ENCODE results near the gene MEMO1.

Gene MEMO1

DNA sequence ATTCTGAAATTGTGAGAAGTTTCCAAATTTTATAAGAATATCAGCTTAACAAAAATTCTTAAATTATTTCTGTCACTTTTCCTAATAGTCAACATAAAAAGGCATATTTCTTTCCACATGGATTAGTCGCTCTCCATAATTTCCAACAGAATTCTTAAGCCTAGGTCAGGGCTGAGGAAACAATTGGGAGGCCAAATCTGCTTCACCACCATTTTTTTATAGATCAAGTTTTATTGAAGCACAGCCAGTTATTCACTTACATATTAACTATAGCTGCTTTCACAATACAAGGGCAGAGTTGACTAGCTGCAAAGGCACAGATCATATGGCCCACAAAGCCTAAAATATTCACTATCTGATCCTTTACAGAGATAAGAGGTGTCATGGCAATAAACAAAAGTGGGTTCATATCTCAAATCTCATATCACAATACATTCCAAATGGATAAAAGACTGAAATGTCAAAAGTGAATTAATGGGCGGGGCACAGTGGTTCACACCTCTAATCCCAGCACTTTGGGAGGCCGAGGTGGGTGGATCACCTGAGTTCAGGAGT is 18.7 kb downstream of the MEMO1 start:
- no peak for DNase-seq (ENCODE audit: extremely low read depth, low read depth)
- TF ChIP-seq, protein P1, sequence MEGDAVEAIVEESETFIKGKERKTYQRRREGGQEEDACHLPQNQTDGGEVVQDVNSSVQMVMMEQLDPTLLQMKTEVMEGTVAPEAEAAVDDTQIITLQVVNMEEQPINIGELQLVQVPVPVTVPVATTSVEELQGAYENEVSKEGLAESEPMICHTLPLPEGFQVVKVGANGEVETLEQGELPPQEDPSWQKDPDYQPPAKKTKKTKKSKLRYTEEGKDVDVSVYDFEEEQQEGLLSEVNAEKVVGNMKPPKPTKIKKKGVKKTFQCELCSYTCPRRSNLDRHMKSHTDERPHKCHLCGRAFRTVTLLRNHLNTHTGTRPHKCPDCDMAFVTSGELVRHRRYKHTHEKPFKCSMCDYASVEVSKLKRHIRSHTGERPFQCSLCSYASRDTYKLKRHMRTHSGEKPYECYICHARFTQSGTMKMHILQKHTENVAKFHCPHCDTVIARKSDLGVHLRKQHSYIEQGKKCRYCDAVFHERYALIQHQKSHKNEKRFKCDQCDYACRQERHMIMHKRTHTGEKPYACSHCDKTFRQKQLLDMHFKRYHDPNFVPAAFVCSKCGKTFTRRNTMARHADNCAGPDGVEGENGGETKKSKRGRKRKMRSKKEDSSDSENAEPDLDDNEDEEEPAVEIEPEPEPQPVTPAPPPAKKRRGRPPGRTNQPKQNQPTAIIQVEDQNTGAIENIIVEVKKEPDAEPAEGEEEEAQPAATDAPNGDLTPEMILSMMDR (IDR thresholded peaks at IDR 0.05; ENCODE audit: low read depth, low read length), result no peak

DNA sequence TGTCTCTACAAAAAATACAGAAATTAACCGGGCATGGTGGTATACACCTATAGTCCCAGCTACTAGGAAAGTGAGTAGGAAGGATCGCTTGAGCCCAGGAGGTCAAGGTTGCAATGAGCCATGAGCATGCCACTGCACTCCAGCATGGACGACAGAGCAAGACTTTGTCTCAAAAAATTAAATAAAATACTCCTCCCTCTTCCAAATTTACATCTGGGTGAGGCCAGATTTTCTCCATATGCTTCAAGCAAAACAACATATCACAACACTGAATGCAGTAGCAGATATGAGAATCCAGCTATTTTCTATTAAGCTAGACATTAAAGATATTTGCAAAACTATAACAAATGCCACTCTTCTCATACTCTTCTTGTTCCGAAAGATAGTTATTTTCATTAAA is 20.9 kb downstream of the MEMO1 start:
- DNase-seq (ENCODE audit: extremely low read depth, low read depth), result no peak
- TF ChIP-seq, protein P1 (IDR thresholded peaks at IDR 0.05; ENCODE audit: low read depth, low read length), result no peak

DNA sequence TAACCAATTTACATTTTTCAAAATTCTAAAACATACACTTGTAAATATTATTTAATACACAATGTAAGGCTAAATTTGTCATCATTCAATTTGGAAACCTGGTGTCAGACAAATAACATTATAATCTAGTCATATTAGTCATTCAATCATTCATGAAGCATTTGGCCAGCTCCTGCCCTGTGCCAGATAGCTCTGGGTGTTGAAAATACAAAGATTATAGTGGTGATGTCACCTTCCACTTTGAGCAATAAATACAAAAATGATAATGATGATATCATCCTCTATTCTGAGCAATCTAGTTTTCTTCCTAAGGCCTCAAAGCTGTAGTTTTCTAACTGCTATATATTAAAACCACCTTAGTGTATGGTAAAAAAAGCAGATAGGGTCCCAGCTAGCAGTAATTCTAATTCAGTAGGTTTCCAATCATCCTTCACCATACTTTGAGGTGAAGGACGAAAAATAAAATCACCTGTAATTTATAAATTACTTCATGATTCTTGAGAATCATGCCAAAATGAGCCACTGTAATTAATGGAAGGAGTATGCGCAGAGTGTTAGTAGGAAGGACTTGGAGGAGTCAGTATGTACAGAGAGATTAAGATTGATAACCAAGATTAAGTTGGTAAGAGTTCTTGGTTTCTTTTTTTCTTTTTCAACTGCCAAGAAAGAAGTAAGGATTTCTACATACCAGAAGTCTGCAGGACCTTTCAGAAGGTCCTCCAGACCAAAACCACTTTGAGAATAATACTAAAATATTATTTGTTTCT is 23.2 kb downstream of the MEMO1 start:
- TF ChIP-seq, protein P1 (IDR thresholded peaks at IDR 0.05; ENCODE audit: low read depth, low read length), result no peak
- DNase-seq (ENCODE audit: extremely low read depth, low read depth), result no peak

DNA sequence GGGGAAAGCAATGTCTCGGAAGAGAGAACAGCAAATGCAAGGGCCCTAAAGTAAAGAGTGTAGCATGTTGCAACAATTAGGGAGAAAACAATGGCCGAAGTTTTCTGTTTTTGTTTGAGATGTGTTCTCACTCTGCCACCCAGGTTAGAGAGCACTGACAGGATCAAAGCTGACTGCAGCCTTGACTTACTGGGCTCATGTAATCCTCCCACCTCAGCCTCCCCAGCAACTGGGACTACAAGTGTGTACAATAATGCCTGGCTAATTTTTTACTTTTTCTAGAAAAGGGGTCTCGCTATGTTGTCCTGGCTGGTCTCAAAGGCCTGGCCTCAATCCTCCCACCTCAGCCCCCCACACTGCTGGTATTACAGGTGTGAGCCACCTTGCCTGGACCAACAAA is 23.9 kb downstream of the MEMO1 start:
- TF ChIP-seq, protein P1 (IDR thresholded peaks at IDR 0.05; ENCODE audit: low read depth, low read length), result no peak
- no peak for DNase-seq (ENCODE audit: extremely low read depth, low read depth)

DNA sequence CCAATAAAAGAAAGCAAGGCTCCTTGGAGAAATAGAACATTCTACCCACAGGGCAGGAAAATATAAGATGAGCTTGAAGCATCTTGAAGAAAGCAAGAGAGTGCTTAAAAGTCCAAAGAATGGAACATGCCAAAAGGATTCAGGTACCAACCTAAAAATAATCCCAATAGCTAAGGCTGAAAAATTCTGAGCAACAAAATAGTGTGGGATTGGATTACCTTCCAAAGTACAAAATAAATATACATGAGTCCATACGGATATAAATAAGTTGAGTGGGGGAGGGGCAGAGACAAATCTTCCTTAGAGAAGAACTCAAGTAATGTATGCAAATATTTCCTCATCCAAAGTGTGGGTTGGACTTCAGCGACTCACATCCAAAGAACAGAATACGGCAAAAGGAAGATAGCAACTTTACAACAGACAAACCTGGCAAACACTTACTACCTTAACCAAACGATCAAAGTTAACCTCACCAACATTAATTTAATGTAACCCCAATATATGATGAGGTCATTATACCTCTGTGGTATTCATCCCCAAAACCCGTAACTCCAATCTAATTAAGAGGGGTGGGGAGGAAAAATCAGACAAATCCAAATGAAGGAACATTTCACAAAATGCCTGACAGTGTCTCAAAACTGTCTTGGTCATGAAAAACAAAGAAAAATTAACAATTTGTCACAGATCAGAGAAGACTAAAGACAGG is 26.9 kb downstream of the MEMO1 start:
- DNase-seq (ENCODE audit: extremely low read depth, low read depth), result no peak
- TF ChIP-seq, protein P1 (IDR thresholded peaks at IDR 0.05; ENCODE audit: low read depth, low read length), result no peak

DNA sequence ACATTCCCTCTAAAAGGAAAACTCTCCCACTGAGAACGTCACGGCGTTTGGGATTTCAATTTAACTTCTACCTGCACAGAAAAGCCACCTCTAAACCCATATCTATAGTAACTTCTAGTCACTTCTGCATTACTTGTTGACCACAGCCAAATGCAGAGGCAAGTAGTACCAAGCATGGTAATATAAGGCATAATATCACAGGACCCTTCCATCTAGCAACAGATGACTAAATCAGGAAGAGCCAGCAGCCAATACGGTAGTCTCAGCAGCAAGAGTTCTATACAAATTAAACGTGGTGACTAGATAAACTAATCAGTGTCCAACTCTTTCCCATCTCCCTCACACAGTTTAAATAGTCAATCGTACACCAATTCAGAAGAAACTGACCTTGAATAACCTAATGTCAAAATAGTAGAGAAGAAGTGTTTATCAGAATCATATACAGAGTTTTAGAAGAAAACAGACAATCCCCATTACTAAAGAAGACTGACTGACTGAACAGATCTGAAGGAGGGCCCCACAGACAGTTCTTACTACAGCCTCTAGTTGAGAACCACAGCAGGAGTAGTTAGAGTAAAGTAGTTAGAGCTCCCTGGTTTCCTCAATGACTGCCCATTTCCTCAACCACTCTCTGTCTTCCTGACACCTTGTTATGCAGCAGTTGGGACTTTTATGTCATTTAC is 30.0 kb downstream of the MEMO1 start:
- no peak for DNase-seq (ENCODE audit: extremely low read depth, low read depth)
- TF ChIP-seq, protein P1 (IDR thresholded peaks at IDR 0.05; ENCODE audit: low read depth, low read length), result no peak
